Smooth muscle cell (in vitro differentiated cells): ENCODE measurements around the gene SSTR3. TPM values are rescaled to one million over a fixed set of nuclear protein-coding genes. Genes with fewer than 3 reads are reported as not detected.

Experiments
- DNase-seq: peaks from one replicate; lab custom pipeline; 2025; ENCODE audit not compliant: unreplicated experiment; lab: John Stamatoyannopoulos, UW
- H2AFZ ChIP-seq: fragments of 200-600 bp; sonication (generic); 2 replicates; pipeline ENCODE4 v1.6.0; 2016; ENCODE audit warnings: antibody characterized with exemption, low read depth, mild to moderate bottlenecking
- H3F3A ChIP-seq: fragments of 200-600 bp; sonication (generic); 2 replicates; pipeline ENCODE4 v1.6.0; 2017; ENCODE audit warnings: antibody characterized with exemption, low read depth
- H3K27ac ChIP-seq: fragments of 200-600 bp; sonication (generic); 2 replicates; pipeline ENCODE4 v1.5.1; 2016; ENCODE audit warnings: low read depth, mild to moderate bottlenecking
- H3K27me3 ChIP-seq: fragments of 200-600 bp; sonication (generic); 2 replicates; pipeline ENCODE4 v1.6.1; 2016; ENCODE audit warnings: low read depth, mild to moderate bottlenecking
- H3K36me3 ChIP-seq: fragments of 200-600 bp; sonication (generic); 2 replicates; pipeline ENCODE4 v1.5.1; 2016; ENCODE audit warnings: low read depth
- H3K4me1 ChIP-seq: fragments of 200-600 bp; sonication (generic); 2 replicates; pipeline ENCODE4 v1.5.1; 2016; ENCODE audit warnings: low read depth
- H3K4me2 ChIP-seq: fragments of 200-600 bp; sonication (generic); 2 replicates; pipeline ENCODE4 v1.6.0; 2016; ENCODE audit warnings: mild to moderate bottlenecking
- H3K4me3 ChIP-seq: fragments of 200-600 bp; sonication (generic); 2 replicates; pipeline ENCODE4 v1.5.1; 2016; ENCODE audit warnings: mild to moderate bottlenecking
- H3K79me2 ChIP-seq: fragments of 200-600 bp; sonication (generic); 2 replicates; pipeline ENCODE4 v1.6.0; 2016; ENCODE audit warnings: low read depth, mild to moderate bottlenecking
- H3K9ac ChIP-seq: fragments of 200-600 bp; sonication (generic); 2 replicates; pipeline ENCODE4 v1.6.0; 2016; ENCODE audit warnings: low read depth
- H3K9me3 ChIP-seq: fragments of 200-600 bp; sonication (generic); replicated peaks from 2 replicates; pipeline ENCODE4 v1.5.1; 2016; ENCODE audit warnings: low read depth
- H4K20me1 ChIP-seq: fragments of 200-600 bp; sonication (generic); 2 replicates; pipeline ENCODE4 v1.6.0; 2016; ENCODE audit warnings: low read depth
- WGBS: methylation state at CpG from one replicate; pipeline ENCODE4 v1.1.7; 2016; ENCODE audit warnings: low lambda C conversion rate; 5-methylcytosine and 5-hydroxymethylcytosine counted together
- polyA plus RNA-seq: library from polyadenylated mRNA; unstranded; fragments of >200 nt; fragmentation: Nextera tagmentation; extraction: Ambion mirVana; gene quantifications from 2 replicates; pipeline ENCODE4 v1.2.1, GENCODE V29; 2016
- total RNA-seq: library from RNA; depleted of rRNA; stranded (reverse); fragments of >200 nt; gene quantifications from 2 replicates; pipeline ENCODE4 v1.2.3, GENCODE V29; 2014
- TF ChIP-seq, protein P1 (sequence below): fragments of 200-600 bp; sonication (generic); IDR thresholded peaks from 2 replicates; pipeline ENCODE4 v1.5.1; 2017; ENCODE audit warnings: borderline replicate concordance, mild to moderate bottlenecking, antibody characterized with exemption; ENCODE audit not compliant: insufficient read depth, poor library complexity, severe bottlenecking

SSTR3 gene
- total and polyA plus RNA-seq, 2 experiments from 2014 or later: not detected

DNA sequence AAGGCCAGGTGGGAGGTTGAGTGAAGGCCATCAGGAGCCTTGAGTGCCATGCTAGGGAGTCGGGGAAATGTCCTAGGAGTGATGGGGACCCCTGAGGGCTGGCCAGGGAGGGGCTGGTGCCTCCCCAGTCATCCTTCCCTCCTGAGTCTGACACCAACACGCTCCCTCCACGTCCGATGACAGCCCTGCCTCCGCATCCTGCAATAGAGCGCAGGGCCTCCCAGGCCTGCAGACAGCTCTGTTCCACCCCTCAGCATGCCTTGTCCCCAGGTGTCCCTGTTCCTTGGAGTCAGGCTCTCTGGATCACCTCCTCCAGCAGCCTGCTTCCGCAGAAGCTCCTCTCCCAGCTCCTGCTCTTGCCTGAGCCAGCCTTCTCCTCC, 28.7 kb upstream of the SSTR3 start:
- H3K4me1 ChIP-seq: peaks cover 6% of the 10 kb centered on the region
- no peak overlapping the region for H3K9ac ChIP-seq
- no peak overlapping the region for H3K27ac ChIP-seq
- no peaks in the 10 kb centered on the region for H3K79me2 ChIP-seq
- no peak overlapping the region for H2AFZ ChIP-seq
- no peaks in the 10 kb centered on the region for H3K36me3 ChIP-seq
- H3K4me3 ChIP-seq: no peak overlapping the region
- TF ChIP-seq, protein P1, sequence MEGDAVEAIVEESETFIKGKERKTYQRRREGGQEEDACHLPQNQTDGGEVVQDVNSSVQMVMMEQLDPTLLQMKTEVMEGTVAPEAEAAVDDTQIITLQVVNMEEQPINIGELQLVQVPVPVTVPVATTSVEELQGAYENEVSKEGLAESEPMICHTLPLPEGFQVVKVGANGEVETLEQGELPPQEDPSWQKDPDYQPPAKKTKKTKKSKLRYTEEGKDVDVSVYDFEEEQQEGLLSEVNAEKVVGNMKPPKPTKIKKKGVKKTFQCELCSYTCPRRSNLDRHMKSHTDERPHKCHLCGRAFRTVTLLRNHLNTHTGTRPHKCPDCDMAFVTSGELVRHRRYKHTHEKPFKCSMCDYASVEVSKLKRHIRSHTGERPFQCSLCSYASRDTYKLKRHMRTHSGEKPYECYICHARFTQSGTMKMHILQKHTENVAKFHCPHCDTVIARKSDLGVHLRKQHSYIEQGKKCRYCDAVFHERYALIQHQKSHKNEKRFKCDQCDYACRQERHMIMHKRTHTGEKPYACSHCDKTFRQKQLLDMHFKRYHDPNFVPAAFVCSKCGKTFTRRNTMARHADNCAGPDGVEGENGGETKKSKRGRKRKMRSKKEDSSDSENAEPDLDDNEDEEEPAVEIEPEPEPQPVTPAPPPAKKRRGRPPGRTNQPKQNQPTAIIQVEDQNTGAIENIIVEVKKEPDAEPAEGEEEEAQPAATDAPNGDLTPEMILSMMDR: no peak
- 94% methylated on average over 7 of the region's 7 CpGs for WGBS
- H3K9me3 ChIP-seq: no peaks in the 10 kb centered on the region
- no peaks in the 10 kb centered on the region for H3F3A ChIP-seq
- H4K20me1 ChIP-seq: no peaks in the 10 kb centered on the region
- no peak overlapping the region for H3K4me2 ChIP-seq
- no peaks in the 10 kb centered on the region for H3K27me3 ChIP-seq
- DNase-seq: no peak

DNA sequence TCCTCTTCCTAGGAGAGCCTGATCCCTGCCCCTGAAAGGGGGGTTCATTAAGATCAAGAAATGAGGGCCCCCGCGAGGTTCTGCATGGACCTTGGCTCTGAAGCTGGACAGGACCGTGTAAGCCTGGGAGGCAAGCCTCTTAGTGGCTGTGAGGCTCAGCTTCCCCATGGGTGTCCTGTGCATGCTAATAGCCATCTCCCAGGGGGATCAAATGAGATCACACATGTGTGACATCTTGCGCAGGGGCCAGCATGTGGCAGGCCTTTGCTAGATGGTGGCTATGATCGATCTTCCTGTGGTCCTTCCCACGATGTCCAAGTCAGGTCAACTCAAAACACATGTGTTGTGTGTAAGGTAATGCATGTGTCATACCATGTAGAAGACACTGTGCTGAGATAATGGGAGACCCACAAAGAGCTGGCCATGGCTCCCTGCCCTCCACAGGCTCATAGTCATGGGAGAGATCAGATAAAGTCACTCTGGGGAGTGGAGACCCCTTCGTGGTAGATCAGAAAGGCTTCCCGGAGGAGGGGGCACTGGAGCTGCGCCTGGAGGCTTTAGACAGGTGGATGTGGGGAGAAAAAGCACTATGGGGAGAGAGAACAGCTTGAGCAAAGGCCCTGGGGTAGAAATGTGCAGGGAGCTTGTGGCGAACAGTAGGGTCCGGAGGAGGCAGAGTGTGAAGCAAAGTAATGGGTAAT, 28.1 kb upstream of the SSTR3 start:
- H2AFZ ChIP-seq: no peak overlapping the region
- no peak overlapping the region for H3K4me3 ChIP-seq
- H3K4me2 ChIP-seq: no peak overlapping the region
- no peaks in the 10 kb centered on the region for H3K27me3 ChIP-seq
- no peak overlapping the region for H3K27ac ChIP-seq
- no peaks in the 10 kb centered on the region for H3F3A ChIP-seq
- no peaks in the 10 kb centered on the region for H3K36me3 ChIP-seq
- no peak for DNase-seq
- H3K9ac ChIP-seq: no peak overlapping the region
- WGBS: 93% methylated on average over 11 of the region's 11 CpGs
- H3K4me1 ChIP-seq: peaks cover 6% of the 10 kb centered on the region
- no peaks in the 10 kb centered on the region for H3K79me2 ChIP-seq
- no peaks in the 10 kb centered on the region for H4K20me1 ChIP-seq
- no peaks in the 10 kb centered on the region for H3K9me3 ChIP-seq
- TF ChIP-seq, protein P1: no peak

DNA sequence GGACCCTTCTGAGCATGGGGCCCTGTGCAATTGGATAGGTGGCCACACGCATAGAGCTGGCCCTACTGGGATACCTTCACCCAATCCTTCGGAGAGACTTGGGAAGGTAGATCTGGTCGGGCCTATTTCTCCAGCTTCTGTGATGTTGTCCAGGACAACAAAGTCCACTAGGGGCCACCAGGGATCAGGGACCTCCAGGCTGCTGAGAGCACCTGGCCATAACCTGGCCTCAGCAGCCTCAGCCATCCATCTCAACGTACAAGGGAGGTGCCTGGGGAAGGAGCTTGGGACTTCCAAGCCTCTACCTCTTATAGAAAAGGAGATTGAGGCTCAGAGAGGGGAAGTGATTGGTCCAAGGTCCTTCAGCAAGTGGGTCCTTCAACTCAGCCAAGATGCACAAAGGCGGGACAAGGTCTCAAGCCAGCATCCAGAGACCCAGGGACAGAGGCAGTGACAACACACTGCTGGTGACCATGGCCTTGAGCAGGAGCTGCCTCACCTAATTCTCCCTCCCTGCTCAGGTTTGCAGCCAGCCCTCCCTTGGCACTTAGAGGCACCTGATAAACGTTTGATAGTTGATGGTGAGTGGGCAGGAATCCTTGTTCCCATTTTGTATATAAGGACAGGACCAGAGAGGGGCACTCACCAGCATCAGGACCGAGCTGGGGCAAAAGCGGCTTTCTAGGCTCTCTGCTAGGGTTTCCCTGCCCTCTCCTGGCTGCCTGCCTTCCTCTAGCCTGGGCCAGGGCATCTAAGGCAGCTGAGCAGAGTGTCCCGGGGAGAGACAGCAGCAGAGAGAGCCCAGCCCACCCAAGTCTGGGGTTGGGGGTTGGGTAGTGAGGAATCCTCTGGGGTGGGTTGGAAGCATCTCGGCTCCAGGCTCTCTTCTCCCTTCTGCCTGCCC, 27.3 kb upstream of the SSTR3 start:
- TF ChIP-seq, protein P1: no peak
- Histone ChIP-seq H3K4me1 (peaks cover 6% of the 10 kb centered on the region), H3K27me3 (no peaks in the 10 kb centered on the region), H3K4me2 (no peak overlapping the region), H3K27ac (no peak overlapping the region), H3K36me3 (no peaks in the 10 kb centered on the region), H3K79me2 (no peaks in the 10 kb centered on the region), H3K9ac (no peak overlapping the region), H3K4me3 (no peak overlapping the region), H3F3A (no peaks in the 10 kb centered on the region), H3K9me3 (no peaks in the 10 kb centered on the region), H4K20me1 (no peaks in the 10 kb centered on the region), H2AFZ (no peak overlapping the region)
- 85% methylated on average over 10 of the region's 10 CpGs for WGBS
- DNase-seq: no peak
